Breast epithelium (tissue), 3 donors: ENCODE data around the gene PDGFD.

Source experiments
- POLR2A ChIP-seq: fragments of 450-650 bp; IDR thresholded peaks from one replicate; pipeline ENCODE4 v1.6.1; 2016; ENCODE audit warnings: antibody characterized with exemption, mild to moderate bottlenecking, moderate library complexity
- POLR2AphosphoS5 ChIP-seq, 3 donors: sonication (generic); formaldehyde crosslinking; IDR thresholded peaks; one replicate each; pipeline ENCODE4 v1.6.1; 2017; ENCODE audit warnings: antibody characterized with exemption in 3 of 3
- TF ChIP-seq, protein P1 (sequence below), 3 donors: fragments of 450-650 bp; IDR thresholded peaks; one replicate each; pipeline ENCODE4 v1.5.1; 2016 to 2017; ENCODE audit warnings: antibody characterized with exemption in 3 of 3, mild to moderate bottlenecking in 3 of 3, moderate library complexity in 3 of 3

DNA sequence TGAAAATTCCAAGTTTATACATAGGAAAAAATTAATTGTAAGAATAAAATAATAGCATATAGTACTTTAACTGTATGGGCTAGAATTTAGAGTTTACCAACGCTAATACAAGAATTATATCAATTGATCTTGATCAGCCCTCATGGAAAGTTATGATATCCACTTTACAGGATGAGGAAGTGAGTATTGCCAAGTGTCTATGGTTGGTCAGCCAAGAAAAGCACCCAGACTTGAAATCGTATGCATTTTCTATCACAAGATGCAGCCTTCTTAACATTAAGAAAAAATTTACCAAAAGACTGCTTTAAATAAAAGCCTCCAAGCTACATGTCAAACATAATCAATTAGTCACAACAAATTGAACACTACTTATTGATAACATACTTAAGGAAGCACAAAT lies 74.5 kb downstream of the PDGFD start:
- TF ChIP-seq POLR2AphosphoS5 (IDR thresholded peaks at IDR 0.05): no peak
- TF ChIP-seq, protein P1, sequence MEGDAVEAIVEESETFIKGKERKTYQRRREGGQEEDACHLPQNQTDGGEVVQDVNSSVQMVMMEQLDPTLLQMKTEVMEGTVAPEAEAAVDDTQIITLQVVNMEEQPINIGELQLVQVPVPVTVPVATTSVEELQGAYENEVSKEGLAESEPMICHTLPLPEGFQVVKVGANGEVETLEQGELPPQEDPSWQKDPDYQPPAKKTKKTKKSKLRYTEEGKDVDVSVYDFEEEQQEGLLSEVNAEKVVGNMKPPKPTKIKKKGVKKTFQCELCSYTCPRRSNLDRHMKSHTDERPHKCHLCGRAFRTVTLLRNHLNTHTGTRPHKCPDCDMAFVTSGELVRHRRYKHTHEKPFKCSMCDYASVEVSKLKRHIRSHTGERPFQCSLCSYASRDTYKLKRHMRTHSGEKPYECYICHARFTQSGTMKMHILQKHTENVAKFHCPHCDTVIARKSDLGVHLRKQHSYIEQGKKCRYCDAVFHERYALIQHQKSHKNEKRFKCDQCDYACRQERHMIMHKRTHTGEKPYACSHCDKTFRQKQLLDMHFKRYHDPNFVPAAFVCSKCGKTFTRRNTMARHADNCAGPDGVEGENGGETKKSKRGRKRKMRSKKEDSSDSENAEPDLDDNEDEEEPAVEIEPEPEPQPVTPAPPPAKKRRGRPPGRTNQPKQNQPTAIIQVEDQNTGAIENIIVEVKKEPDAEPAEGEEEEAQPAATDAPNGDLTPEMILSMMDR (IDR thresholded peaks at IDR 0.05): no peak
- no peak for TF ChIP-seq POLR2A
